ENCODE results near the gene GPX2. TPM values are rescaled to one million over a fixed set of nuclear protein-coding genes. Genes with fewer than 3 reads are reported as not detected.
A peak's percentile ranks its signal among the peaks of the same experiment; 100 is the strongest.

Gene GPX2
- total and polyA plus RNA-seq, 12 donors, result 0.31 to 1.4 (median 0.55) TPM; not detected in 8

DNA sequence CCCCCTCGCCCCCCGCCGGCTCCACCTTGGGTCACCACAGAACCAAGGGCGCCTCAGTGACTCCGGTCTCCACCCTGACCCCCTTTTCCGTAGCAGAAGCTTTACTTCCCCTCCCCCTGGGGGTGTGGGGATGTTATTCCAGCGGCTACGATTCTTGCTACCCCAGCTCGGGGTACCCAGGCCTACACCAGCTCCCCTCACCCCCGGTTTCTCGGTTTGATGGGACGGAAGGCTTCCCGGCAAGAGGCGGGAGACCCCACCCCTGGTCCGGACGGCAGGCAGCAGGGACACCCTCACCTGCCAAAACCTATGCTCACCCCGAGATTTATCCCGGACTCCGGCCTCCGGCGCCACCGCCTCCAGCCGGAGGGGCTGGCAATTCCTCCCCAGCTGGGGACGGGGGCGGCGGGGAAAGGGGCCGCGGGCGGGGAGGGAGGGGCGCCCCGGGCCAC lies 29.0 kb upstream of the GPX2 start:
- Histone ChIP-seq H3K9me3 (replicated peaks in 1 of 3) (no peaks in the 10 kb centered on the region), H3K27ac (no peak overlapping the region), H3K27me3 (no peaks in the 10 kb centered on the region), H3K4me3 (peak overlapping the region; percentile 18 to 95 (median 38)), H3K4me1 (replicated peaks in 1 of 2) (peaks cover 5 to 8% of the 10 kb centered on the region in 2 donors), H3K36me3 (replicated peaks in 1 of 2) (no peaks in the 10 kb centered on the region)
- WGBS, 4 donors, result 4 to 10% (median 7%) methylated on average over 4 to 30 of the region's 31 CpGs
- DNase-seq, result no peak
- intact Hi-C loops (cut with DNase I), result loop anchor here in 1 of 2 donors (10.0 kb wide), 1 partner anchor 147 kb away; no protein-coding TSS in a partner anchor
- TF ChIP-seq POLR2A (IDR thresholded peaks at IDR 0.05), result no peak
- TF ChIP-seq, protein P1, sequence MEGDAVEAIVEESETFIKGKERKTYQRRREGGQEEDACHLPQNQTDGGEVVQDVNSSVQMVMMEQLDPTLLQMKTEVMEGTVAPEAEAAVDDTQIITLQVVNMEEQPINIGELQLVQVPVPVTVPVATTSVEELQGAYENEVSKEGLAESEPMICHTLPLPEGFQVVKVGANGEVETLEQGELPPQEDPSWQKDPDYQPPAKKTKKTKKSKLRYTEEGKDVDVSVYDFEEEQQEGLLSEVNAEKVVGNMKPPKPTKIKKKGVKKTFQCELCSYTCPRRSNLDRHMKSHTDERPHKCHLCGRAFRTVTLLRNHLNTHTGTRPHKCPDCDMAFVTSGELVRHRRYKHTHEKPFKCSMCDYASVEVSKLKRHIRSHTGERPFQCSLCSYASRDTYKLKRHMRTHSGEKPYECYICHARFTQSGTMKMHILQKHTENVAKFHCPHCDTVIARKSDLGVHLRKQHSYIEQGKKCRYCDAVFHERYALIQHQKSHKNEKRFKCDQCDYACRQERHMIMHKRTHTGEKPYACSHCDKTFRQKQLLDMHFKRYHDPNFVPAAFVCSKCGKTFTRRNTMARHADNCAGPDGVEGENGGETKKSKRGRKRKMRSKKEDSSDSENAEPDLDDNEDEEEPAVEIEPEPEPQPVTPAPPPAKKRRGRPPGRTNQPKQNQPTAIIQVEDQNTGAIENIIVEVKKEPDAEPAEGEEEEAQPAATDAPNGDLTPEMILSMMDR (IDR thresholded peaks at IDR 0.05), result no peak

DNA sequence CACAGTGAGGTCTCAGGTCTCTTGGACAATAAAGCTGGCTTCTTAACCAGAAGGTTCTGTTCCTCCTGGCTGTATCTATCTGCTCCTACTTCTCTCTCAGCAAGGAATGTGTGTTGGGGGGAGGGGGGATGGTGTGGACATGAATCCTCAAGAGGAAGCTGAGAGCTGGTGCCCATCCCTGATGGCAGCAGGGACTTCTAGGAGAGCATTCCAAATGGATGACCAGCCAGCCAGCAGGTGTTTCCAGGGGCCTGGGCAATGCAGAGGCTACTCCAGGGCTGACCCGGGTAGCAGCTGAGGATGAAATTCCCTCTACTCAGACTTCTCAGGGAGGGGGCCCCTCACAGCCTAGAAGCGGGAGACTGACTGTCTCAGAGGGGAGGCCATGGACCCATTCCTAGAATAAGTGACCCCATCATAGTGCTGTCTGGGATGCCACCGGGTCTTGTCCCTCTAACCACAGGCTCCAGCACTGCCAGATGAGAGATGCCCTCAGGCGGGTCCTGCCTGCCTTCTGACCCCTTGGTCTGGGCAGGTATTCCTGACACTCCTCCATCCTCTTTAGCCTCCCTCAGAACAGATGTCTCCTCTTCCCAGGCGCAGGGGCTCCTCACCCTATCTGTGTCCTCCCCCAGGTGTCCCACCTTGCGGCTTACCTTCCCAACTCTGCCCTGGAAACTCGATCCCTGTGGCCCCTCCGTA lies 28.4 kb upstream of the GPX2 start:
- H3K27me3 ChIP-seq, result no peaks in the 10 kb centered on the region
- no peak for DNase-seq
- TF ChIP-seq, protein P1 (IDR thresholded peaks at IDR 0.05), result no peak
- no peak for TF ChIP-seq POLR2A (IDR thresholded peaks at IDR 0.05)
- no peak overlapping the region for H3K27ac ChIP-seq
- no peaks in the 10 kb centered on the region for H3K36me3 ChIP-seq (replicated peaks in 1 of 2)
- H3K4me3 ChIP-seq, result peak overlapping the region in 2 of 4 donors; percentile 41 to 95
- no peaks in the 10 kb centered on the region for H3K9me3 ChIP-seq (replicated peaks in 1 of 3)
- peaks cover 5 to 8% of the 10 kb centered on the region in 2 donors for H3K4me1 ChIP-seq (replicated peaks in 1 of 2)
- intact Hi-C loops (cut with DNase I), result loop anchor here in 1 of 2 donors (10.0 kb wide), 1 partner anchor 146 kb away; no protein-coding TSS in a partner anchor
- WGBS, 4 donors, result 67 to 70% (median 68%) methylated on average over 7 to 8 of the region's 8 CpGs

DNA sequence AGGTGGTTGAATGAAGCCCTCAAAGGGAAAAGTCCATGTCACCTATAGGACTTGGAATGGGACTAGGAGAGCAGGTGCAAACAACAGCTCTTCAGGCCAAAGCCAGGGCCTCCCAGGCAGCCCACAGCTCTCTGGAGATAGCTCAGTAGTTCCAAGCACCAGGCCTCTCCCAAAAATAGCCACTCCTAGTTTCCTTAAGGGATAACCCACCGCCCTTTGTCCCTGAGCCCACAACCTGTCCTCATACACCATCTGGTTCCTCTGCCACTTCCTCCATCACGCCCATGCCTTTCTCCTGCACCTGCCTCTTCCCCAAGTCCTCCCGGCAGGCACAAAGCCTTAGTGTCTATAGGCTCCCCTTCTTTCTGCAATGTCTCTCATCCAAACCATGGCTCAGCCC lies 27.5 kb upstream of the GPX2 start:
- no peaks in the 10 kb centered on the region for H3K27me3 ChIP-seq
- WGBS, 4 donors, result 84 to 97% (median 90%) methylated on average over 3 of the region's 3 CpGs
- no peak overlapping the region for H3K27ac ChIP-seq
- TF ChIP-seq, protein P1 (IDR thresholded peaks at IDR 0.05), result no peak
- TF ChIP-seq POLR2A (IDR thresholded peaks at IDR 0.05), result no peak
- no peaks in the 10 kb centered on the region for H3K36me3 ChIP-seq (replicated peaks in 1 of 2)
- intact Hi-C loops (cut with DNase I), result loop anchor here in 1 of 2 donors (10.0 kb wide), 1 partner anchor 145 kb away; no protein-coding TSS in a partner anchor
- H3K9me3 ChIP-seq (replicated peaks in 1 of 3), result no peaks in the 10 kb centered on the region
- DNase-seq, result no peak
- H3K4me3 ChIP-seq, result no peak overlapping the region
- H3K4me1 ChIP-seq (replicated peaks in 1 of 2), result peaks cover 5 to 8% of the 10 kb centered on the region in 2 donors

DNA sequence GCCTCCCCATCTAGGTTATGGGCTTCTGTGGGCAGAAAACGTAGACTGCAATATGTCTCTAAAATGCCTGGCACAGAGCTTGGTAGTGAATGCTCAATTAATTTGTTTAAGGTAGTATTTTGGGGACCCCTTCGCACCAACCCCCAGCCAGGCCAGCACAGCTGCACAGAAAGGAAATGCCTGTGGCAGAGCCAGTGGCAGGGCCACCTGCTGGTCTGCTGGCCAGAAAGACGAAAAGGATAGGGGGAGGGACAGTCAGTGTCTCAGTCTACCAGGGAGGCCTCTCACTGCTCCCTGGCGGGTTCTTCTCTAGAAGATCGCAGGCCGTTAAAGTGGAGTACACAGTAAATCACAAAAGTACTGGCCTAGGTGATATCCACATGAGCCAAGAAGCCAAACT lies 26.1 kb upstream of the GPX2 start:
- Histone ChIP-seq H3K4me1 (replicated peaks in 1 of 2) (peaks cover 5 to 8% of the 10 kb centered on the region in 2 donors), H3K4me3 (no peak overlapping the region), H3K9me3 (replicated peaks in 1 of 3) (no peaks in the 10 kb centered on the region), H3K27ac (no peak overlapping the region), H3K36me3 (replicated peaks in 1 of 2) (no peaks in the 10 kb centered on the region), H3K27me3 (no peaks in the 10 kb centered on the region)
- TF ChIP-seq POLR2A (IDR thresholded peaks at IDR 0.05), result no peak
- TF ChIP-seq, protein P1 (IDR thresholded peaks at IDR 0.05), result no peak
- intact Hi-C loops (cut with DNase I), result no loop called here
- no peak for DNase-seq
- 80 to 95% (median 90%) methylated on average over 6 of the region's 6 CpGs for WGBS, 4 donors
